Measurements from ENCODE around the gene SPOCK1. TPM values are rescaled to one million over a fixed set of nuclear protein-coding genes. Genes with fewer than 3 reads are reported as not detected.

The SPOCK1 gene
- total and polyA plus RNA-seq, 9 of the 15 experiments (the other 6 are each of a cell fraction or from before 2014, with no cell fraction given), result 0.01 to 0.35 (median 0.04) TPM; not detected in 6

DNA sequence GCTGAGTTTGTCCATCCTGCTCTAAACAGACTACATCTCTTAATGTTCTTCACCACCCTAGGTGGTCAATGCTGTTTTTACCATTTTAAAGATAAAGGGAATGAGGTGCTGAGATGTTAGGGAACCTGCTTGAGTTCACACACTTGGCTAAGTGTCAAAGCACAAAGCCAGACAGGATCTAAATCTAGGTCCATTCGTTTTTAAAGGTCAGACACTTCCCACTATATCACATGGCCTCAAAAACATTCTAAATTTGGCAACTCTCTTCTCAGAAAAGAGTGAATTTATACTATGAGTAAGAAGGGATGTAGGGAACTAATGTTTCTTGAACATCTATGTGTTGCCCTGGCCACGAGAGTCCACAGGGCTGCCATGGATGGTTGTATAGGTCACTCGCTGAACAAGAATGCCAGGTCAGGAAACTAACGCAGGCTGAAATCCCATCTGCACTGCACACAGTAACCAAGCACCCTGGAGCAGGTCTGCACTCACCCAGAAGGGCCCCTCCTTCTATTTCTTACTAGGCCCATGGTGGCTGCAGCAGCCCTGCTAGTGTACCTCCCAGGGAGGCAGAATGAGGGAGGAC lies 213.0 kb downstream of the SPOCK1 start:
- H3K9me1 ChIP-seq (ENCODE audit: control insufficient read depth, insufficient read depth, low read length), result no peaks in the 10 kb centered on the region
- FAIRE-seq (no peak), ATAC-seq (no peak), DNase-seq (ENCODE audit: extremely low read depth in 1 of 4, low spot score in 3 of 4) (no peak)
- H3K79me2 ChIP-seq (ENCODE audit: control insufficient read depth, insufficient read depth, low read length), result no peaks in the 10 kb centered on the region
- H3K27ac ChIP-seq (ENCODE audit: extremely low read depth, low read depth, low read length), result no peak overlapping the region
- no peak overlapping the region for H2AFZ ChIP-seq (ENCODE audit: low read depth, low read length)
- in situ Hi-C loops (cut with MboI), result no loop called here
- no peaks in the 10 kb centered on the region for H3K4me1 ChIP-seq (replicated peaks in 1 of 2; ENCODE audit: control insufficient read depth in 2 of 2, insufficient read depth in 2 of 2, low read length in 2 of 2)
- ChIA-PET POLR2A (interaction anchor here (0.6 kb wide), 1 partner anchor 118 kb away, joined by 4 read pairs; no protein-coding TSS in a partner anchor), CTCF (ENCODE audit: low intra/inter-chr PET ratio) (no interaction called here)
- 1% methylated on average over 4 of the region's 4 CpGs for WGBS (ENCODE audit: insufficient coverage, low coverage, missing lambda C conversion rate)
- intact Hi-C loops (cut with micrococcal nuclease), result no loop called here
- H3K36me3 ChIP-seq (ENCODE audit: control insufficient read depth, insufficient read depth, low read length), result no peaks in the 10 kb centered on the region
- H3K9ac ChIP-seq (ENCODE audit: insufficient read depth in 1 of 2, low read depth in 2 of 2, low read length in 2 of 2), result no peak overlapping the region
- TF ChIP-seq TRIM28 (IDR thresholded peaks at IDR 0.05) (no peak), BDP1 (IDR thresholded peaks at IDR 0.05; ENCODE audit: insufficient read depth, insufficient read length) (no peak), ZNF77 (CRISPR knock-in tag; IDR thresholded peaks at IDR 0.05) (no peak), ILF3 (IDR thresholded peaks at IDR 0.05; ENCODE audit: borderline replicate concordance) (no peak), SNIP1 (IDR thresholded peaks at IDR 0.05; ENCODE audit: low read depth) (no peak), ARHGAP35 (IDR thresholded peaks at IDR 0.05; ENCODE audit: partially characterized antibody) (no peak), ZNF764 (CRISPR knock-in tag; IDR thresholded peaks at IDR 0.05; ENCODE audit: low read depth) (no peak), CREM (IDR thresholded peaks at IDR 0.05; ENCODE audit: low read depth) (no peak), FOXM1 (IDR thresholded peaks at IDR 0.05; ENCODE audit: low read depth) (no peak), FOXM1 (CRISPR knock-in tag; IDR thresholded peaks at IDR 0.05; ENCODE audit: low read depth) (no peak)
- TF ChIP-seq, protein P1, sequence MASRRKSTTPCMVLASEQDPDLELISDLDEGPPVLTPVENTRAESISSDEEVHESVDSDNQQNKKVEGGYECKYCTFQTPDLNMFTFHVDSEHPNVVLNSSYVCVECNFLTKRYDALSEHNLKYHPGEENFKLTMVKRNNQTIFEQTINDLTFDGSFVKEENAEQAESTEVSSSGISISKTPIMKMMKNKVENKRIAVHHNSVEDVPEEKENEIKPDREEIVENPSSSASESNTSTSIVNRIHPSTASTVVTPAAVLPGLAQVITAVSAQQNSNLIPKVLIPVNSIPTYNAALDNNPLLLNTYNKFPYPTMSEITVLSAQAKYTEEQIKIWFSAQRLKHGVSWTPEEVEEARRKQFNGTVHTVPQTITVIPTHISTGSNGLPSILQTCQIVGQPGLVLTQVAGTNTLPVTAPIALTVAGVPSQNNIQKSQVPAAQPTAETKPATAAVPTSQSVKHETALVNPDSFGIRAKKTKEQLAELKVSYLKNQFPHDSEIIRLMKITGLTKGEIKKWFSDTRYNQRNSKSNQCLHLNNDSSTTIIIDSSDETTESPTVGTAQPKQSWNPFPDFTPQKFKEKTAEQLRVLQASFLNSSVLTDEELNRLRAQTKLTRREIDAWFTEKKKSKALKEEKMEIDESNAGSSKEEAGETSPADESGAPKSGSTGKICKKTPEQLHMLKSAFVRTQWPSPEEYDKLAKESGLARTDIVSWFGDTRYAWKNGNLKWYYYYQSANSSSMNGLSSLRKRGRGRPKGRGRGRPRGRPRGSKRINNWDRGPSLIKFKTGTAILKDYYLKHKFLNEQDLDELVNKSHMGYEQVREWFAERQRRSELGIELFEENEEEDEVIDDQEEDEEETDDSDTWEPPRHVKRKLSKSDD (conservative IDR thresholded peaks at IDR 0.05; ENCODE audit: low read length), result no peak
- TF ChIP-seq, protein P2, sequence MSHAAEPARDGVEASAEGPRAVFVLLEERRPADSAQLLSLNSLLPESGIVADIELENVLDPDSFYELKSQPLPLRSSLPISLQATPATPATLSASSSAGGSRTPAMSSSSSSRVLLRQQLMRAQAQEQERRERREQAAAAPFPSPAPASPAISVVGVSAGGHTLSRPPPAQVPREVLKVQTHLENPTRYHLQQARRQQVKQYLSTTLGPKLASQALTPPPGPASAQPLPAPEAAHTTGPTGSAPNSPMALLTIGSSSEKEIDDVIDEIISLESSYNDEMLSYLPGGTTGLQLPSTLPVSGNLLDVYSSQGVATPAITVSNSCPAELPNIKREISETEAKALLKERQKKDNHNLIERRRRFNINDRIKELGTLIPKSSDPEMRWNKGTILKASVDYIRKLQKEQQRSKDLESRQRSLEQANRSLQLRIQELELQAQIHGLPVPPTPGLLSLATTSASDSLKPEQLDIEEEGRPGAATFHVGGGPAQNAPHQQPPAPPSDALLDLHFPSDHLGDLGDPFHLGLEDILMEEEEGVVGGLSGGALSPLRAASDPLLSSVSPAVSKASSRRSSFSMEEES (CRISPR knock-in tag; IDR thresholded peaks at IDR 0.05), result no peak
- H3K9me3 ChIP-seq (replicated peaks; ENCODE audit: control insufficient read depth, insufficient read depth, low read depth, low read length), result no peaks in the 10 kb centered on the region
- H3K4me2 ChIP-seq (ENCODE audit: insufficient read depth, low read length), result no peak overlapping the region
- H3K27me3 ChIP-seq (ENCODE audit: control insufficient read depth in 2 of 2, insufficient read depth in 2 of 2, low read length in 2 of 2), result peaks cover 4 to 20% of the 10 kb centered on the region in 2 experiments; a peak in 4 of 5 replicates
- no peaks in the 10 kb centered on the region; the same call in 1 of the 2 replicates for H4K20me1 ChIP-seq (replicated peaks; ENCODE audit: control insufficient read depth, insufficient read depth, low read length)
- no peak overlapping the region for H3K4me3 ChIP-seq
- no TSS peak for BruUV-seq (replicated peaks)
